ENCODE results near the gene CLPTM1L.
"Not testable (repeated sequence)": the region's sequence is repeated elsewhere in the genome, so short reads cannot be mapped to it uniquely, and the experiment has no call there.

The CLPTM1L gene

DNA sequence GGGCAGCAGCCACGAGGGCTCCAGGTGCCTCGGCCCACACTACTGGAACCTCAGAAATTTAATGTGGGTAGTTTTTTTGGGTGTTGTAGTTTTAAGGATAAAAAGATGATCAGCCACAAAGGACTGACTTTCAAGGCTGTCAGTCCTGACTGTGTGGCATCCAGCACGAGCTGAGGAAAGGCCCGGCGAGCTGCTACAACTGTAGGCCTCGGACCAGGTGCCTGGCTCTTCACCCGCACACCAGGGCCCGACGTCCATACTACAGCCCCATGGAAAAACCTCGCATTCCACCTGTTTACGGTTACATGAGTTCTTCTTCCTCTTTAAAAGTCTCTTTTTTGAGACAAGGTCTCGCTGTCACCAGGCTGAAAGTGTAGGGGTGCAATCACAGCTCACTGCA is 2.6 kb downstream of the CLPTM1L start:
- DNase-seq (ENCODE audit: low read depth, low spot score), result no peak
- TF ChIP-seq, protein P1, sequence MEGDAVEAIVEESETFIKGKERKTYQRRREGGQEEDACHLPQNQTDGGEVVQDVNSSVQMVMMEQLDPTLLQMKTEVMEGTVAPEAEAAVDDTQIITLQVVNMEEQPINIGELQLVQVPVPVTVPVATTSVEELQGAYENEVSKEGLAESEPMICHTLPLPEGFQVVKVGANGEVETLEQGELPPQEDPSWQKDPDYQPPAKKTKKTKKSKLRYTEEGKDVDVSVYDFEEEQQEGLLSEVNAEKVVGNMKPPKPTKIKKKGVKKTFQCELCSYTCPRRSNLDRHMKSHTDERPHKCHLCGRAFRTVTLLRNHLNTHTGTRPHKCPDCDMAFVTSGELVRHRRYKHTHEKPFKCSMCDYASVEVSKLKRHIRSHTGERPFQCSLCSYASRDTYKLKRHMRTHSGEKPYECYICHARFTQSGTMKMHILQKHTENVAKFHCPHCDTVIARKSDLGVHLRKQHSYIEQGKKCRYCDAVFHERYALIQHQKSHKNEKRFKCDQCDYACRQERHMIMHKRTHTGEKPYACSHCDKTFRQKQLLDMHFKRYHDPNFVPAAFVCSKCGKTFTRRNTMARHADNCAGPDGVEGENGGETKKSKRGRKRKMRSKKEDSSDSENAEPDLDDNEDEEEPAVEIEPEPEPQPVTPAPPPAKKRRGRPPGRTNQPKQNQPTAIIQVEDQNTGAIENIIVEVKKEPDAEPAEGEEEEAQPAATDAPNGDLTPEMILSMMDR (IDR thresholded peaks at IDR 0.05; ENCODE audit: low read depth, low read length), result no peak
- in situ Hi-C loops (cut with HindIII; ENCODE audit: low sequenced_read_pairs), result no loop called here
- no peak overlapping the region for H3K4me3 ChIP-seq (ENCODE audit: low read depth, low read length)

DNA sequence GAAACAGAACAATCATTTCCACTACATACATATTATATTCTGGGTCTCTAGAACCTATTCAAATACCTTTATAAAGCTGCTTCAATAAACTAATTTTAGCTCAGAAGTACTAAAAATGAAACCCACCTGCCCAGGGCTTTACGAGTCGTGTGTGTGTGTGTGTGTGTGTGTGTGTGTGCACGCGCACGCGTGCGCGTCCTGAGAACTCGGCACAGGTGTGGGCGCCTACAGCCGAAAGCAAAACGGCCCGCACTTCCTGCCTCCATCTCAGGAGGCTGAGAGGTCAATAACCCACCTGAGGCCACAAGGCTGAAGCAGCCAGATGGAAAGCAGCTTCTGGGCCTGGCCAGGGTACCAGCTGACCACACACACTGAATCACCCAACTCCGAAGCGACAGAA is 3.0 kb downstream of the CLPTM1L start:
- no peak for DNase-seq (ENCODE audit: low read depth, low spot score)
- H3K4me3 ChIP-seq (ENCODE audit: low read depth, low read length), result no peak overlapping the region
- TF ChIP-seq, protein P1 (IDR thresholded peaks at IDR 0.05; ENCODE audit: low read depth, low read length), result no peak
- in situ Hi-C loops (cut with HindIII; ENCODE audit: low sequenced_read_pairs), result no loop called here

DNA sequence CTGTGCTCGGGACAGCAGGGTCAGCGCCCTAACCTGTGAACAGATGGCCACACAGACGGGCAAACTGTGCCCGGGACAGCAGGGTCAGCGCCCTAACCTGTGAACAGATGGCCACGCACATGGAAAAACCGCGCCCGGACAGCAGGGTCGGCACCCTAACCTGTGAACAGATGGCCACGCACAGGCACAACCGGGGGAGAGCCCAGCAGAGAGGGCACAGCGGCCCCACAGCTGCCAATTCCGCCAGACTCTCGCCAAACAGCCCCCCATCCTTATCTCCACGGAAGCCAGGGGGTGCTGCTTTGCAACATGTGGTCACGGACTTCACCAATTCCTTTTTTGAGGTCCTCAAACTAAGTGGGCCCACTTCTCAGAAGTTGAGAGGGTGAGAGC is 5.1 kb downstream of the CLPTM1L start:
- in situ Hi-C loops (cut with HindIII; ENCODE audit: low sequenced_read_pairs); H3K4me3 ChIP-seq (ENCODE audit: low read depth, low read length); DNase-seq (ENCODE audit: low read depth, low spot score): not testable (repeated sequence)

DNA sequence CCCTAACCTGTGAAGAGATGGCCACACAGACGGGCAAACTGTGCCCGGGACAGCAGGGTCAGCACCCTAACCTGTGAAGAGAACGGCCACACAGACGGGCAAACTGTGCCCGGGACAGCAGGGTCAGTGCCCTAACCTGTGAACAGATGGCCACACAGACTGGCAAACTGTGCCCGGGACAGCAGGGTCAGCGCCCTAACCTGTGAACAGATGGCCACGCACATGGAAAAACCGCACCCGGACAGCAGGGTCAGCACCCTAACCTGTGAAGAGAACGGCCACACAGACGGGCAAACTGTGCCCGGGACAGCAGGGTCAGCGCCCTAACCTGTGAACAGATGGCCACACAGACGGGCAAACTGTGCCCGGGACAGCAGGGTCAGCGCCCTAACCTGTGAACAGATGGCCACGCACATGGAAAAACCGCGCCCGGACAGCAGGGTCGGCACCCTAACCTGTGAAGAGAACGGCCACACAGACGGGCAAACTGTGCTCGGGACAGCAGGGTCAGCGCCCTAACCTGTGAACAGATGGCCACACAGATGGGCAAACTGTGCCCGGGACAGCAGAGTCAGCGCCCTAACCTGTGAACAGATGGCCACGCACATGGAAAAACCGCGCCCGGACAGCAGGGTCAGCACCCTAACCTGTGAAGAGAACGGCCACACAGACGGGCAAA is 5.6 kb downstream of the CLPTM1L start:
- in situ Hi-C loops (cut with HindIII; ENCODE audit: low sequenced_read_pairs); DNase-seq (ENCODE audit: low read depth, low spot score); H3K4me3 ChIP-seq (ENCODE audit: low read depth, low read length): not testable (repeated sequence)

DNA sequence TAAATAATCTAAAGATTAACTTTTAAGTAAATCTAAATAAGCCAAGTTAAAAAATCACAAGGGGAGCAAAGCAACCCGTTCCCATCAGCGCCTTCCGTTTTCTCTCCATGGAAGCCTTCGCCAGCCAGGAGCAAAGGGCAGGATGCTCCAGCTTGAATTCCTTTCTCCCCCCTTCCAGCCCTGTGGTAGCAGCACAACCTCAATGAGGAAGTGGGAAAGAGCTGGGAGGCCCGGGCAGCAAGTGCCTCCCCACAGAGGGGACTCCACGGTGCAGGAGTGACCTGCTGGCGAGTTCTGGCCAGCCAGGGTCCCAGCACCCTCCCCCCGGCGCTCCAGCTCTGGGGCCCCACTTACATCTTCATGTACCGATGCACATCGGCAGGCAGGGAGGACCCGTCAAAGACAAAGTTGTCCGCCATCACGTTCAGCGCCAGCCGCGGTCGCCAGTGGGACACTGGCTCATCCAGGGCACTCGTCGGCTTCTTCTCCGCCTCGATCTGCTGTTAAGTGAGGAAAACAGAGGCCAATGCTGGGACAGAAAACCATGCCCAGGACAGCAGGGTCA is 6.3 kb downstream of the CLPTM1L start:
- H3K4me3 ChIP-seq (ENCODE audit: low read depth, low read length), result no peak overlapping the region
- no peak for DNase-seq (ENCODE audit: low read depth, low spot score)
- in situ Hi-C loops (cut with HindIII; ENCODE audit: low sequenced_read_pairs), result no loop called here
- TF ChIP-seq, protein P1 (IDR thresholded peaks at IDR 0.05; ENCODE audit: low read depth, low read length), result no peak

DNA sequence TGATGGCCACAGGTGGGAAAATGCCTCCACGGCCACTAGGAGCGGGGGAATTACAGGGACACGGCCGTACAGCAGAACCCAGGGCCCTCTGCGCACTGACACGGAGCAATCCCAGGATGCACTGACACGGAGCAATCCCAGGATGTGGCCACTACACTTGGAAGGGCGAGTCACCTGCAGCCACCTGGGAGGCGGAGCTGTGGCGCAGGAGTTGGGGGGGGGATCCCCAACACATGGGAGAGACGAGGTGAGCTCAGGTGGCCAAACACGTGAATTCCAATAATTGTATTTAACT is 6.8 kb downstream of the CLPTM1L start:
- DNase-seq (ENCODE audit: low read depth, low spot score), result no peak

DNA sequence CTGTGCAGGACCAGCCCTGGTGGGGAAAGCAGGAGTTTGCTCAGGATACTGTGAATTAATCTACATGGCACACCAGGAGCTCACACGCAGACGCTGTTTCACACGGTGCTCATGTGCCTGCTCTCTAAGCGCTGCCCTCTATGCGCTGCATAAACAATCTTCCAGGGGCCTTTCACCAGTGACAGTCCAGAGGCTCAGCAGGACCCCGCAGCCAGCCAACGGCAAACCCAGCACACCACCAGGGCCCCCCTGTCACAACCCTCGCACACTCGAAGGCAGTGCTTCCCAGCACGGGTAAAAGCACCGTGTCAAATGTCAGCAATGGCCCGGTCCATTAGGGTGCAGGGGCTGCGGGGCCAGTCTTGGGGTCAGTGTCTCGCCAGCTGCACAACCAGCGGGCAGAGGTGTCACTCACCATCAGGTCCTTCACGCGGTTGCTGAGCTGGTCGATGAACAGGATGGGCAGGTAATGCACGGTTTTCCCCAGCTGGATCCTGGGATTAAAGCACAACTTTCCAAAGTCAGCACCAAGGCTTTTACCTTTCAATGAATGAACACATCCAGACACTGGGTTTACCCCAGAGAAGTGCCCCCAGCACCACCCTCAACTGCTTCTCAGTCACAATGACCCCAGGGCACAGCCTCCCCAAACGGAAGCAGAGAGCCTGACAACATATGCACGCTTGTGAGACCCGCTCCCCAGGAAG is 7.3 kb downstream of the CLPTM1L start:
- H3K4me3 ChIP-seq (ENCODE audit: low read depth, low read length), result no peak overlapping the region
- TF ChIP-seq, protein P1 (IDR thresholded peaks at IDR 0.05; ENCODE audit: low read depth, low read length), result no peak
- DNase-seq (ENCODE audit: low read depth, low spot score), result no peak
- in situ Hi-C loops (cut with HindIII; ENCODE audit: low sequenced_read_pairs), result no loop called here

More for the DNA sequence above, 6.8 kb downstream of the CLPTM1L start:
- H3K4me3 ChIP-seq (ENCODE audit: low read depth, low read length), result no peak overlapping the region
- in situ Hi-C loops (cut with HindIII; ENCODE audit: low sequenced_read_pairs), result no loop called here
- TF ChIP-seq, protein P1 (IDR thresholded peaks at IDR 0.05; ENCODE audit: low read depth, low read length), result no peak
